WERI-Rb-1 (cell line): ENCODE data around the gene PDAP1.

Experiments
- DNase-seq: peaks from one replicate; pipeline ENCODE4 v3.0.0-alpha.2; 2020
- H3K27ac ChIP-seq: fragments of 250-450 bp; sonication (Bioruptor Pico); 2 replicates; pipeline ENCODE4 v1.5.1; 2020; ENCODE audit warnings: mild to moderate bottlenecking, moderate library complexity
- H3K27me3 ChIP-seq: fragments of 250-450 bp; sonication (Bioruptor Pico); 2 replicates; pipeline ENCODE4 v1.5.1; 2021; ENCODE audit warnings: mild to moderate bottlenecking, low read depth, moderate library complexity; ENCODE audit not compliant: insufficient read depth, severe bottlenecking
- H3K36me3 ChIP-seq: fragments of 250-450 bp; sonication (Bioruptor Pico); 2 replicates; pipeline ENCODE4 v1.5.1; 2020; ENCODE audit warnings: mild to moderate bottlenecking, moderate library complexity
- H3K4me3 ChIP-seq: 2 replicates; pipeline ENCODE4 v1.5.1; 2011; ENCODE audit warnings: low read depth, mild to moderate bottlenecking, control low read depth, low read length
- H3K9me3 ChIP-seq: fragments of 250-450 bp; sonication (Bioruptor Pico); 2 replicates; pipeline ENCODE4 v1.5.1; 2021; ENCODE audit warnings: mild to moderate bottlenecking, moderate library complexity; ENCODE audit not compliant: severe bottlenecking
- TF ChIP-seq, protein P1 (sequence below): IDR thresholded peaks from 2 replicates; pipeline ENCODE4 v1.5.1; 2011; ENCODE audit warnings: low read depth, mild to moderate bottlenecking, control low read depth, inconsistent platforms, low read length

PDAP1 gene

DNA sequence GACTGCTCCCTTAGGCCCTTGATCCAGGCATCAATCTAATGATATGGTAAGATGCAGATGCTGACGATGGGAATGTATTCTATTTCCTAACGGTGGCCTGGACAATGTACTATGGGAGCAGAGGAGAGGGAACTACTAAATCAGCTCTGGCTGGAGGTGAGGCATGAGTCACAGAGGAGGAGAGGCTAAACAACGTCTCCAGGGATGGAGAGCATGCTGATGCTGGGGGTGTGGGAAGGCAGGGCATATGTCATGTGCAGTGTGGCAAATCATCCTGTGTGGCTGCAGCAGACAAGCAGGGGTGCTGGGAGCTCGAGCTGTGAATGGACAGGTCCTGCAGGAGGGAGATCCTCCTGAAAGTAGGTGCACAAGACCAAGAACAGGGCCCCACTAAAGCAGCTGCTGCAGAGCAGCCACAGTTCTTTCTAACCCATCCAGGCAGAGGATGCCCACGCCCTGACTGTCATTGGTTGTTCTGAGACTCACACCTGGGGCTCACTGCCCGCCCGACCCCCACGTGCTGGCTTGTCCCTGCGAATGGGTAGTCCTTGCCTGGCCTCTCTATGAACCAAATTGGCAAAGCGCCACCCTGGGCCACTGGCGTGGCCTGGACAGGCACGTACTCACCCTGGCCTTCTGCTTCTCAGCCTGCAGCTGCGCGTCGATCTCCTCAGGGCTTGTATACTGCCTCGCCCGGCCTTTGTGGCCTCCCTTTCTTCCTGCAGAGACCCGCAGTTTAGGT lies 4.0 kb downstream of the PDAP1 start:
- TF ChIP-seq, protein P1, sequence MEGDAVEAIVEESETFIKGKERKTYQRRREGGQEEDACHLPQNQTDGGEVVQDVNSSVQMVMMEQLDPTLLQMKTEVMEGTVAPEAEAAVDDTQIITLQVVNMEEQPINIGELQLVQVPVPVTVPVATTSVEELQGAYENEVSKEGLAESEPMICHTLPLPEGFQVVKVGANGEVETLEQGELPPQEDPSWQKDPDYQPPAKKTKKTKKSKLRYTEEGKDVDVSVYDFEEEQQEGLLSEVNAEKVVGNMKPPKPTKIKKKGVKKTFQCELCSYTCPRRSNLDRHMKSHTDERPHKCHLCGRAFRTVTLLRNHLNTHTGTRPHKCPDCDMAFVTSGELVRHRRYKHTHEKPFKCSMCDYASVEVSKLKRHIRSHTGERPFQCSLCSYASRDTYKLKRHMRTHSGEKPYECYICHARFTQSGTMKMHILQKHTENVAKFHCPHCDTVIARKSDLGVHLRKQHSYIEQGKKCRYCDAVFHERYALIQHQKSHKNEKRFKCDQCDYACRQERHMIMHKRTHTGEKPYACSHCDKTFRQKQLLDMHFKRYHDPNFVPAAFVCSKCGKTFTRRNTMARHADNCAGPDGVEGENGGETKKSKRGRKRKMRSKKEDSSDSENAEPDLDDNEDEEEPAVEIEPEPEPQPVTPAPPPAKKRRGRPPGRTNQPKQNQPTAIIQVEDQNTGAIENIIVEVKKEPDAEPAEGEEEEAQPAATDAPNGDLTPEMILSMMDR: no peak
- Histone ChIP-seq H3K27ac (no peak overlapping the region), H3K36me3 (peaks cover 69% of the 10 kb centered on the region)

DNA sequence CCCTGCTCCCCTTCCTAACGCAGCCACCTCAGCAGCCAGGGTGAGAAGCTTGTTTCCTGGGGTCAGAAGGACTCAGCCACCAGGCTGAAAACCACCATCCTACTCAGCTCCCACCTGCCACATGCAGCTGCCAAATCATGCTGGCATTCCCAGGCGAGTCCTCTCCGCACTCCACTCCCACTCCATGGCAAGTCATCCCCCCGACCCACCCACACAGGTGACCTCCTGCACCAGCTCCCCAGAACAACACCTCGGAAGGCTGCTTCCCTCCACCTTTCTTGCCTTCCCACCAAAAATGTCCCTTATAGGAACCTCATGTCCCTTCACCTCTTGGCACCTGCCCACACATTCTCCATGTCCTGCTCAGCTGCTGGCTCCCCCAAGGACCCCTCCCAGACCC lies 4.6 kb downstream of the PDAP1 start:
- no peak for DNase-seq
- Histone ChIP-seq H3K27me3 (no peaks in the 10 kb centered on the region), H3K9me3 (no peaks in the 10 kb centered on the region), H3K36me3 (peaks cover 75% of the 10 kb centered on the region), H3K4me3 (no peak overlapping the region), H3K27ac (no peak overlapping the region)
- TF ChIP-seq, protein P1: no peak

More for the DNA sequence above, 4.0 kb downstream of the PDAP1 start:
- Histone ChIP-seq H3K27me3 (no peaks in the 10 kb centered on the region), H3K4me3 (no peak overlapping the region), H3K9me3 (no peaks in the 10 kb centered on the region)
- no peak for DNase-seq

DNA sequence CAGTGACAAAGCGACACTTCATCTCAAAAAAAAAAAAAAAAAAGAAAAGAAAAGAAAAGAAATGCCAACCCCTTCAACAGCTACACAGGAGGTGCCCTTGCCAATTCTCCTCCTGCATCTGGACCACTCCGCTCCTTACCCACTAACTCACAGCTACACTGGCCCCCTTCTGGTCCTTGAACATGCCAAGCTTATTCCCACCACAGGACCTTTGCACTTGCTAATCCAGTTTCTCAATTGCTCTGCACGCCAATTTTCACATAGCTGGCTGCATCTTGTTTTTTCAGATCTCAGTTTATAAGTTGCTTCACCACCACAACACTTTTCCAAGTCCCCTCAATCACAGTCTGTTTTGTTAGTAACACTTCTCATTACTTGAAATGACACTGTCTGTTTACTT lies 5.5 kb downstream of the PDAP1 start:
- no peaks in the 10 kb centered on the region for H3K27me3 ChIP-seq
- no peak for DNase-seq
- TF ChIP-seq, protein P1: no peak
- no peak overlapping the region for H3K27ac ChIP-seq
- no peaks in the 10 kb centered on the region for H3K9me3 ChIP-seq
- peaks cover 80% of the 10 kb centered on the region for H3K36me3 ChIP-seq
- no peak overlapping the region for H3K4me3 ChIP-seq

DNA sequence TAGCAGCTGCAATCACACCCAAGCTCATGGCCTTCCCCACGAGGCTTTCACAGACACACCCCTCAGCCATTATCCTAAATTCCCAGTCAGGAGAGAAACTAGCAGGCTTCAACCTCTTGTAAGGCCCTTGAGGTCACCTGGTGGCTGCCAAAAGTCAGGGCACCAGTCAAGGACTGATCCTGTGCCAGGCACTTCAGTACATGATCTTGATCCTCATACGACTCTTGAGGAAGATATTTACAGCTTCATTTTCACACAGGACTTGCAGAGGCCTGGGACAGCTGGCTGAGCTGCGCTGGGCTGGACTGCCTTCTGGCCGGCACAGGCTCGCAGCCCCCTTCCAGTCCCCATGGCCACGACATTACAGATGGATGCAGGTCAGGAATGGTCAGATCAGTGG lies 8.8 kb downstream of the PDAP1 start:
- Histone ChIP-seq H3K27me3 (no peaks in the 10 kb centered on the region), H3K9me3 (no peaks in the 10 kb centered on the region), H3K27ac (no peak overlapping the region), H3K4me3 (no peak overlapping the region), H3K36me3 (peaks cover 87% of the 10 kb centered on the region)
- no peak for DNase-seq
- TF ChIP-seq, protein P1: no peak

DNA sequence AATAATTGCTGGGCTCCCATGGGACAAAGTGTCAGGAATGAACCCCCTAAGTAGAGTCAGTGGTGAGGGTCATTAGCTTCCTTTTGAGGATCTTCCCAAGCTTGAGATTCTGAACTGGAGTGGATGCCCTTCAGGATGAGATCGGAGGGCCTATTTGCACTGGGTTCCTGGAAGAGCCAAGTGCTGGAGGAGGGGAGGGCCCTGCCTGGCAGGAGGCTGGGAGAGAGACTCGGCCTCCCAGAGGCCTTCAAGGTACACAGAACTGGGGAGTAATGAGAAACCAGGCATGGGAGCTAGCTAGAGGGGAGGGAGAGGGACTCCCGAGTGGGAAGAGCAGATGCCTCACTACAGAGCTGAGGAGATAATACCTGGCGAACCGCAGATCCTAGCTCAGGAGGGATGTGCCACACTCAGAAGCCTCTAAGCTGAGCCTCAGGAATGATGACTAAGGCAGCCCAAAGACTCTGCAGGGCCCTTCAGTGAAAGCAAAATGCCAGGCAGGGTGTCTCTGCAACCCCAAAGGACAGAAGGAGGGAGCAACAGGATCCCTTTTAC lies 9.4 kb downstream of the PDAP1 start:
- Histone ChIP-seq H3K4me3 (no peak overlapping the region), H3K27me3 (no peaks in the 10 kb centered on the region), H3K9me3 (no peaks in the 10 kb centered on the region), H3K36me3 (peaks cover 85% of the 10 kb centered on the region), H3K27ac (no peak overlapping the region)
- TF ChIP-seq, protein P1: no peak
- no peak for DNase-seq
